ENCODE results near the gene ABAT.

The ABAT gene

GRCh38 chr16:8725513-8726178 lies 51.2 kb downstream of the ABAT start:
- Histone ChIP-seq H3K4me1 (ENCODE audit: control insufficient read depth in 1 of 2, insufficient read depth in 2 of 2, low read length in 2 of 2) (peaks cover 20 to 22% of the 10 kb centered on the region in 2 donors), H3K4me3 (ENCODE audit: low read depth in 1 of 2, low read length in 2 of 2) (no peak overlapping the region), H3K9me3 (ENCODE audit: control insufficient read depth in 1 of 2, low read length in 2 of 2) (no peaks in the 10 kb centered on the region), H3K9ac (ENCODE audit: low read depth in 1 of 2, low read length in 2 of 2) (no peak overlapping the region), H3K36me3 (ENCODE audit: control insufficient read depth in 1 of 2, insufficient read depth in 2 of 2, low read length in 2 of 2) (no peaks in the 10 kb centered on the region), H3K27ac (ENCODE audit: low read depth, low read length) (no peak overlapping the region), H3K27me3 (ENCODE audit: control insufficient read depth in 1 of 2, insufficient read depth in 2 of 2, low read length in 2 of 2) (no peaks in the 10 kb centered on the region)

DNA sequence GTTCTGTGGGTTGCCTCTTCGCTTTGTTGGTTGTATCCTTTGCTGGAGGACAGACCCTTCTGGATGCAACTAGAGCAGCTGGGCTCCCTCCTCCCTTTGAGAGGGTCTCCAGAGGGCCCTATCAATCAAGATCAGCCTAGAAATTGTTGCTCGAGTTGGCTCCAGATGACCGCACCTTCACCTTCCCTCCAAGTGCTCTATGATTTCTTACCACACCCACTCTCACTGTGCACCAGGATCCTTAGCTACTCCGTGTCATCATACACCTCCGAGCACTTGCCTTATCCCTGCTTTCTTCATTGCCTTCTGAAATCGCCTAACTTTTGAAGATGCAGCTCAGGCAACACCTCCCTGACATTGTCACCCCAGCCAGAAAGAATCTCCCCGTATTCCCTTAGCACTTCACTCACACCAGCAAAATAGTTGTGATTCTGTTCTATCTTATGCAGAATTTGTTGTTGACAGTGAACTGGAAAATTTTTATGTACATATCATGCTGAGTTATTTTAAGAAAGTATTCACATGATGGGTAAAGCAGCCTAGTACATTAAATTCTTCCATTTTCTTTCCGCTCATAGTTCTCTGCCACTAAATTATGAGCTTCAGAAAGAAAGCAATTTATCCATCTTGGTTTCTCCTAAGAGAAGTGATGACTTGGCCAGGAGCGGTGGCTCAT lies 52.9 kb downstream of the ABAT start:
- no peak overlapping the region for H3K27ac ChIP-seq (ENCODE audit: low read depth, low read length)
- peaks cover 10 to 11% of the 10 kb centered on the region in 2 donors for H3K4me1 ChIP-seq (ENCODE audit: control insufficient read depth in 1 of 2, insufficient read depth in 2 of 2, low read length in 2 of 2)

DNA sequence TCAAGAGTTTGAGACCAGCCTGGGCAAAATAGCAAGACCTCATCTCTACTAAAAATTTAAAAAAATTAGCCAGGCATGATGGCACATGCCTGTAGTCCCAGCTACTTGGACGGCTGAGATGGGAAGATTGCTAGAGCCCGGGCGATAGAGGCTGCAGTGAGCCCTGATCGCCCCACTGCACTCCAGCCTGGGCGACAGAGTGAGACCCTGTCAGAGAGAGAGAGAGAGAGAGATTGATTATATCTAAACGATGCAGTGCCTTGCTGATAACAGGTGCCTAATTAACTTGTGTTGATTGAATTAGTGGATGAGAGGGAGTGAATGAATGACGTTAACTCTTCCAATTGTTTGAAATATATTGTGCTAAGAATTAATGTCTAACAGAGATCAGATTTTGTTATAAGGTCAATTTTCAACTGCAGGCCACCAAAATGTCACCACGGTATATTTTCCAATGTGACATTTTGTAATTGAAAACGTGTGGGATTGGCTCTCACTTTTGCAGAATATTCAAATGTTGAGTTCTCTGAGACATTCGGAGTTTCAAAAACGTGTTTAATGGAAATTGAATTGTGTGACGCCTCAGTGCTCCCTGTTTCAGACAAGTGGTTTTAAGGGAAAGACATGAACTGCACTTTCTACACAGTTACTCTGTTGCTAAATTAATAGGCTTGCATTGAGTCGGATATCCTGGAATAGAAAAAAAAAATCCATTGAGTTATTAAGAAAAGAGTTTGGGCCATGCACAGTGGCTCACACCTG lies 53.6 kb downstream of the ABAT start:
- no peak overlapping the region for H3K9ac ChIP-seq (ENCODE audit: low read depth in 1 of 2, low read length in 2 of 2)
- no peaks in the 10 kb centered on the region for H3K27me3 ChIP-seq (ENCODE audit: control insufficient read depth in 1 of 2, insufficient read depth in 2 of 2, low read length in 2 of 2)
- no peaks in the 10 kb centered on the region for H3K36me3 ChIP-seq (ENCODE audit: control insufficient read depth in 1 of 2, insufficient read depth in 2 of 2, low read length in 2 of 2)
- peaks cover 10 to 11% of the 10 kb centered on the region in 2 donors for H3K4me1 ChIP-seq (ENCODE audit: control insufficient read depth in 1 of 2, insufficient read depth in 2 of 2, low read length in 2 of 2)
- H3K9me3 ChIP-seq (ENCODE audit: control insufficient read depth in 1 of 2, low read length in 2 of 2): no peaks in the 10 kb centered on the region
- H3K27ac ChIP-seq (ENCODE audit: low read depth, low read length): no peak overlapping the region
- H3K4me3 ChIP-seq (ENCODE audit: low read depth in 1 of 2, low read length in 2 of 2): no peak overlapping the region

More for the DNA sequence above, 52.9 kb downstream of the ABAT start:
- H3K9ac ChIP-seq (ENCODE audit: low read depth in 1 of 2, low read length in 2 of 2): no peak overlapping the region
- H3K36me3 ChIP-seq (ENCODE audit: control insufficient read depth in 1 of 2, insufficient read depth in 2 of 2, low read length in 2 of 2): no peaks in the 10 kb centered on the region
- no peaks in the 10 kb centered on the region for H3K27me3 ChIP-seq (ENCODE audit: control insufficient read depth in 1 of 2, insufficient read depth in 2 of 2, low read length in 2 of 2)
- no peak overlapping the region for H3K4me3 ChIP-seq (ENCODE audit: low read depth in 1 of 2, low read length in 2 of 2)
- H3K9me3 ChIP-seq (ENCODE audit: control insufficient read depth in 1 of 2, low read length in 2 of 2): no peaks in the 10 kb centered on the region

DNA sequence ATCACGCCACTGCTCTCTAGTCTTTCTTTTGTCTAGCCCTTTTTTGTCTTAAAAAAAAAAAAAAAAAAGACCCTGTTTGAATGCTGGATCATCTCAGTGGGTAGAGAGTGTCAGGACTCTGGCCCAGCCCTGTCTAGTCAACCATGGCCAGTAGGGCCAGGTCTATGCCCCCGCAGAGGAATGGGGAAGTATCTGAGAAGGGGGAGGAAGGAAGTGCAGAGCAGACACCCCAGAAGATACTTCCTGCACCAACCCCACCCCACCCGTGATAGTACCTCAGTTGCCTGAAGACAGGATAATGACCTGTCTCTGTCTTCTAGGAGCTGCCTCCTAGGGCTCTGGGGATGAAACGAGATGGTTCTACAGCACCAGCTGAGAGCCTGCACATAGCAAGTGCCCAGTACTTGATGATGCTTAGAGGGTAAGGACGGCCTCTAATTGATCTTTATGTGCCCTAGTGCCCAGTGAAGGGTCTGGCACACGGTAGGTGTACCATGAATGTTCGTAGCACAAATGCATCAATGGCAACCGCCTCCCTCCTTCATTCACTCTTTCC lies 55.4 kb downstream of the ABAT start:
- Histone ChIP-seq H3K27me3 (ENCODE audit: control insufficient read depth in 1 of 2, insufficient read depth in 2 of 2, low read length in 2 of 2) (no peaks in the 10 kb centered on the region), H3K9ac (ENCODE audit: low read depth in 1 of 2, low read length in 2 of 2) (no peak overlapping the region), H3K4me1 (ENCODE audit: control insufficient read depth in 1 of 2, insufficient read depth in 2 of 2, low read length in 2 of 2) (peaks cover 10 to 11% of the 10 kb centered on the region in 2 donors), H3K36me3 (ENCODE audit: control insufficient read depth in 1 of 2, insufficient read depth in 2 of 2, low read length in 2 of 2) (no peaks in the 10 kb centered on the region), H3K9me3 (ENCODE audit: control insufficient read depth in 1 of 2, low read length in 2 of 2) (peaks cover 0 to 4% of the 10 kb centered on the region in 2 donors), H3K4me3 (ENCODE audit: low read depth in 1 of 2, low read length in 2 of 2) (no peak overlapping the region), H3K27ac (ENCODE audit: low read depth, low read length) (no peak overlapping the region)

DNA sequence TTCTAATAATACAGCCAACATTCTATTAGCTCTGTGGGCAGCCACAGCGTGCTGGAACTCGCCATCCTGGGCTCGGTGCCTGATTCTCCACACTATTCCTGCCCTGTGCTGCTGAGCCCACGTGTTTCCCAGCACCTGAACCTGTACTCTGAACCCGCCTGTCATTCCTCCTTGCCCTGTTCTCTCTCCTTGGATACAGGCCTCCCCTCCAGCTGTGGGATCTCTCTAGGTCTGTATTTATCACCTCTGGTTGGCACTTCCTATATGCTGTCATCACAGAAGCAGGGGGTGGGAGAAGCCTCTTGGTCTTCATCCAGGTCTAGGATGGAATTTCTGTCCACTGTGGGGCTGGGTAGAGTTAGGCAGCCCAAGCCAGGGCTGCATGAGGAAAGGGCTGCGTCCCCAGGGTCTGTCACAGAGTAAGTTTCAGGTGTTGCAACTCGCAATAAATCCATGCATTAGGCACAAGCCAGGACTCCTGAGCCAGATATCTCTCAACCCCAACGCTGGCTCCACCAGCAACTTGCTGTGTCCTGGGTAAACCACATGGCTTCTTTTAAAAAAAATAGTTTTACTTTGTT lies 56.0 kb downstream of the ABAT start:
- Histone ChIP-seq H3K9ac (ENCODE audit: low read depth in 1 of 2, low read length in 2 of 2) (no peak overlapping the region), H3K27ac (ENCODE audit: low read depth, low read length) (peak overlapping the region; percentile 3), H3K27me3 (ENCODE audit: control insufficient read depth in 1 of 2, insufficient read depth in 2 of 2, low read length in 2 of 2) (no peaks in the 10 kb centered on the region), H3K4me1 (ENCODE audit: control insufficient read depth in 1 of 2, insufficient read depth in 2 of 2, low read length in 2 of 2) (peaks cover 10 to 11% of the 10 kb centered on the region in 2 donors), H3K4me3 (ENCODE audit: low read depth in 1 of 2, low read length in 2 of 2) (peak overlapping the region in 1 of 2 donors; percentile 40), H3K36me3 (ENCODE audit: control insufficient read depth in 1 of 2, insufficient read depth in 2 of 2, low read length in 2 of 2) (no peaks in the 10 kb centered on the region), H3K9me3 (ENCODE audit: control insufficient read depth in 1 of 2, low read length in 2 of 2) (peaks cover 0 to 4% of the 10 kb centered on the region in 2 donors)

GRCh38 chr16:8733849-8734540 lies 59.6 kb downstream of the ABAT start:
- H3K27me3 ChIP-seq (ENCODE audit: control insufficient read depth in 1 of 2, insufficient read depth in 2 of 2, low read length in 2 of 2): no peaks in the 10 kb centered on the region
- no peak overlapping the region for H3K4me3 ChIP-seq (ENCODE audit: low read depth in 1 of 2, low read length in 2 of 2)
- H3K4me1 ChIP-seq (ENCODE audit: control insufficient read depth in 1 of 2, insufficient read depth in 2 of 2, low read length in 2 of 2): peaks cover 10 to 11% of the 10 kb centered on the region in 2 donors
- peaks cover 0 to 5% of the 10 kb centered on the region in 2 donors for H3K36me3 ChIP-seq (ENCODE audit: control insufficient read depth in 1 of 2, insufficient read depth in 2 of 2, low read length in 2 of 2)
- H3K27ac ChIP-seq (ENCODE audit: low read depth, low read length): no peak overlapping the region
- H3K9ac ChIP-seq (ENCODE audit: low read depth in 1 of 2, low read length in 2 of 2): no peak overlapping the region
- H3K9me3 ChIP-seq (ENCODE audit: control insufficient read depth in 1 of 2, low read length in 2 of 2): peaks cover 0 to 4% of the 10 kb centered on the region in 2 donors

- Histone ChIP-seq H3K36me3 (ENCODE audit: control insufficient read depth in 1 of 2, insufficient read depth in 2 of 2, low read length in 2 of 2) (peaks cover 0 to 5% of the 10 kb centered on the region in 2 donors), H3K4me3 (ENCODE audit: low read depth in 1 of 2, low read length in 2 of 2) (no peak overlapping the region), H3K9me3 (ENCODE audit: control insufficient read depth in 1 of 2, low read length in 2 of 2) (peaks cover 0 to 4% of the 10 kb centered on the region in 2 donors), H3K27me3 (ENCODE audit: control insufficient read depth in 1 of 2, insufficient read depth in 2 of 2, low read length in 2 of 2) (no peaks in the 10 kb centered on the region), H3K4me1 (ENCODE audit: control insufficient read depth in 1 of 2, insufficient read depth in 2 of 2, low read length in 2 of 2) (peaks cover 7 to 10% of the 10 kb centered on the region in 2 donors), H3K27ac (ENCODE audit: low read depth, low read length) (no peak overlapping the region), H3K9ac (ENCODE audit: low read depth in 1 of 2, low read length in 2 of 2) (no peak overlapping the region)
Observed at GRCh38 chr16:8735574-8735973, 61.2 kb downstream of the ABAT start.

DNA sequence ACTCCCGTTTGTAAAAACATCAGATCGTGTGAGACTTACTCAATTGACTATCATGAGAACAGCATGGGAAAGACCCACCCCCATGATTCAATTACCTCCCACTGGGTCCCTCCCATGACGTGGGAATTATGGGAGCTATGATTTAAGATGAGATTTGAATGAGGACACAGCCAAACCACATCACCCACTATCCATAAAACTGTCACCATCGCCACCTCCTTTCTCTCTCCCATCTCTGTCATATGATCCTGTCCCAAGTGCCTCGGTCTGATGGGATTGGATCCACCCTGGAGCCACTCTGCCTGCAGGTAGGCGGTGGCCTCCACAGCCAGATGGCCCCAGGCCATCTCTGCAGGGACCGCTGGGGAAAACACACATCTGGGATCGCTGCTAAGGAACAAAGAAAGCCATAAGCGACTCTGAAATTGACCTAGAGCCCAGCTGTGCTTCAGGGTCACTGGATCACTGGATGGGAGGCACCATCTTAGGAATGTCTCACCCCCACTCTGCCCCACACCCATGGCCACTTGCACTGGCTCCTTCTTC lies 61.8 kb downstream of the ABAT start:
- peaks cover 8 to 13% of the 10 kb centered on the region in 2 donors for H3K4me1 ChIP-seq (ENCODE audit: control insufficient read depth in 1 of 2, insufficient read depth in 2 of 2, low read length in 2 of 2)
- H3K27me3 ChIP-seq (ENCODE audit: control insufficient read depth in 1 of 2, insufficient read depth in 2 of 2, low read length in 2 of 2): no peaks in the 10 kb centered on the region
- no peak overlapping the region for H3K4me3 ChIP-seq (ENCODE audit: low read depth in 1 of 2, low read length in 2 of 2)
- no peak overlapping the region for H3K9ac ChIP-seq (ENCODE audit: low read depth in 1 of 2, low read length in 2 of 2)
- H3K36me3 ChIP-seq (ENCODE audit: control insufficient read depth in 1 of 2, insufficient read depth in 2 of 2, low read length in 2 of 2): peaks cover 0 to 5% of the 10 kb centered on the region in 2 donors
- H3K27ac ChIP-seq (ENCODE audit: low read depth, low read length): no peak overlapping the region
- H3K9me3 ChIP-seq (ENCODE audit: control insufficient read depth in 1 of 2, low read length in 2 of 2): peaks cover 0 to 4% of the 10 kb centered on the region in 2 donors

DNA sequence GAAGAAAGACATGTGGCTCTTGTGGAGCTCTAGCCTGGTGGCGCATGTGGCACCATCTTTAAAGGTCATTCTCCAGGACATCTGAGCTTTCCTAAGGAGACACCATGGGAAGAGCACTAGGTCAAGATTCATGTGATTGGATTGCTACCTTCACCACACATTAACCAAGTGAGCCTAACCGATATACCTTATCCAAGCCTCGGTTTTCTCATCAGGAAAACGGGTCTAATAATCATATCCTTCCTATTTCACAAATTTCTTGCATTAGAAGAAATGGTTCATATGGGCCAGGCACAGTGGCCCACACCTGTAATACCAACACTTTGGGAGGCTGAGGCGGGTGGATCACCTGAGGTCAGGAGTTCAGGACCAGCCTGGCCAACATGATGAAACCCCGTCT lies 64.7 kb downstream of the ABAT start:
- Histone ChIP-seq H3K4me1 (ENCODE audit: control insufficient read depth in 1 of 2, insufficient read depth in 2 of 2, low read length in 2 of 2) (peaks cover 11 to 18% of the 10 kb centered on the region in 2 donors), H3K36me3 (ENCODE audit: control insufficient read depth in 1 of 2, insufficient read depth in 2 of 2, low read length in 2 of 2) (peaks cover 0 to 5% of the 10 kb centered on the region in 2 donors), H3K27ac (ENCODE audit: low read depth, low read length) (no peak overlapping the region), H3K27me3 (ENCODE audit: control insufficient read depth in 1 of 2, insufficient read depth in 2 of 2, low read length in 2 of 2) (no peaks in the 10 kb centered on the region), H3K9me3 (ENCODE audit: control insufficient read depth in 1 of 2, low read length in 2 of 2) (peaks cover 0 to 2% of the 10 kb centered on the region in 2 donors), H3K4me3 (ENCODE audit: low read depth in 1 of 2, low read length in 2 of 2) (no peak overlapping the region), H3K9ac (ENCODE audit: low read depth in 1 of 2, low read length in 2 of 2) (no peak overlapping the region)

Data from duodenal mucosa (tissue), 2 donors.